T-helper 2 cell (primary cell): Measurements from ENCODE around the gene TGFA.
A peak's percentile ranks its signal among the peaks of the same experiment; 100 is the strongest.
"Not testable (repeated sequence)": the region's sequence is repeated elsewhere in the genome, so short reads cannot be mapped to it uniquely, and the experiment has no call there.

Experiments
- DNase-seq, 5 experiments: peaks; one replicate each; pipeline versions ENCODE4 v3.0.0 to v3.0.0-alpha.2; 2012 to 2022

TGFA gene

DNA sequence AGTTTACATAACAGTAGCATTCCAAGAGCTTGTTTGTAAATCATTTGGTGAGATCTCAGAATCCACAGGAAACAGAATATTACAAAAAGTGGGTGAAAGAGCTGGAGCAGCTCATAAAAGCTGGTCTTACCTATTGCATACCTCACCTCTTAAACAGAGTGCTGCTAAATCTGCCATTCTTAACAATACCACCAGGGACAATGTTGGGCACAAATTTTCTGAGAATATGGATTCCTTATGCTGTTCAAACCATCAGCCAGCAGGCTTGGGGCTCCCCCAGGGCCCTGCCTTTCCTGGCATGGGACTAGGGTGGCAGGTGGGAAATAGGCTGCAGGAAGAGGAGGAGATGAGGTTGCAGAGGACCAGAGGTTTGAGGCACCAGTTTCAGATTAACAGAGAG is 55.6 kb downstream of the TGFA start:
- no peak for DNase-seq

DNA sequence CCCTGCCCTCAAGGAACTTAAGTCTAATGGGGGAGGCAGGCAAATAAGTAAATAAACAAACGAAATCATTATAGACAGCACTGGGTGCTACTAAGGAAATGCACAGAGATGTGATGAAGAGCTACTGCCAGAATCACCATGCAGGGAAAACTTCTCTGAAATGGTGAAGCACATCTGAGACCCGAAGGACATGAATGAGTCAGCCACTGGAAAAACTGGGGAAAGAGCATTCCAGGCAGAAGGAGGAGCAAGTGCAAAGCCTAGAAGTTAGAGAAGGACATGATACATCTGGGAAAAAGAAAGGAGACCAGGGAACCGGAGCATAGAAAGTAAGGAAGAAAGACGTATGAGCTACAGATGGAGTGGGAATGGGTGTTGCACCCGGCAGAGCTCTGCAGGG is 56.8 kb downstream of the TGFA start:
- no peak for DNase-seq

DNA sequence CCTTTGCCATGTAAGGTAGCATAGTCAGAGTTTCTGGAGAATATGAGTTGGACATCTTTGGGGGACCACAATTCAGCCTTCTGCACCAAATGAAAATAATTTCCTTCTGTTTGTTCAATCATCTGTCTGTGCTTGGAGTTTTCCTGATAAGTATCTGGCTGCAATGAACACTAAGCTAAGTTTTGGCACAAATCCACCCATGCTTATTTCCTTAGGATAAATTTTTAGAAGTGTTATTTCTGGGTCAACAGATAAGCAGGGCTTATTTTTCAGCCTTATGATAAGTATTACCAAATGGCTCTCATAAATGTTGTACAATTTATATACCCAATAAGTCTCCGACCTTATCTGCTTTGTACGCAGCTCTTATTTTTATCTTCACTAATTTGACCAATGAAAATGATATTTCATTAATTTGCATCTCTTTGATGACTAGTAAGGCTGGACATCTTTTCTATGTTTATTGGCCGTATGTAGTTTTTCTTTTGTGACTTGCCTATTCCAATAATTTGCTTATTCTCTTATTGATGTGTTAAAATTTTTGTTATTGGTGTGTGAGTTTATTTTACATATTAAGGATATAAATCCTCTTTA is 59.2 kb downstream of the TGFA start:
- no peak for DNase-seq

DNA sequence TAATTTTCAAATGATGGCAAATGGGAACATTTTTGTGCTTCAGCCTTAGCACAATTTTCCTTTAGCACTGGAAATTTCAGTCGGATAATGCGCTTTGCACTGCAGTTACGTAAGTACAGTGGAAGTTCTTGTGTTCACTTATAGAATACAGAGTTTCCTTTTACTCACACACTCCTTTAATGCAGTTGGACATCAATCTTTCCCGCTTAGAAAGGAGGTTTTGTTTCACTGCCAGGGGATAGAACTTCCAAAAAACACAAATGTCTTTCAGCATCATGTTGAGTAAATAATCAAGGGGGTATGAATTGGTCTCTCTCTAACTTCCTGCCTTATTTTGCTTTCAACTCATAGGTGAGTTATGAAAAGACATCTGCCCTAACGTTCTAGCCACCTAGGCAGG is 63.2 kb downstream of the TGFA start:
- no peak for DNase-seq

DNA sequence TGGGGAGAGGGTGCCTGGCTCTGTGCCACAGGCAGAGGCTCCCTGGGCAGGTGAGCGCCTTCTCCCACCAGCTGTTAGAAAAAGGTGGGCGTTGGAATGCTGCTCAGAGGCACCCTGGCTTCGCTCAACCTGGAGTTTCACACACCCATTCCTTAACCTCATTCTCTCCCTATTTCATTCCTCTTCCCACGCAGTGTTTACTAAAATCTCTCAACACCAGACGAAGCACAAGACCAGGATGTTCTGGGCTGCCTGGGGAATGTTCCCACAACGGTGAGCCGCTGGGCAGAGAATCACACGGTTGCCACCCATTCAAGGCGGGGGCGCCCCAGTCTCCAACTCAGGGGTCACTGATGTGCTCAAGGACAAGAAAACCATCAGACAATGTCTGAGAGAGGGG is 64.5 kb downstream of the TGFA start:
- no peak for DNase-seq

DNA sequence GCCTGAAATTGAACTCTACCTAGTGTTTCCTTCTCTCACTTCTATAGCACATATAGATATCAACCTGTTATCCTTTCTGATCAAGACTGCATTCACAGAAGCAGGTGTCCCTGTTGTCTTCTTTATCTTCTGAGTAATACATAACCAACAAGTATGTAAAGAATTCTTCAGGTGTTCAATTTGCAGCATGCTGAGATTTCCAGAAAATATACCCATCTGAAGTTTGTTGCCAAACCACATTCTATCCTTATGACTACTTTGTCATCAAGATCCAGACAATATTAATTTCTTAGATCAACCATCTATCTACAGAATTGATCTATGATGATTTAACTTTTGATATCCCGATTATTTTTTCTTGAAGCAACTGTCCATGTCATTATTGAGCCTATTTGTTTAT is 69.5 kb downstream of the TGFA start:
- no peak for DNase-seq

DNA sequence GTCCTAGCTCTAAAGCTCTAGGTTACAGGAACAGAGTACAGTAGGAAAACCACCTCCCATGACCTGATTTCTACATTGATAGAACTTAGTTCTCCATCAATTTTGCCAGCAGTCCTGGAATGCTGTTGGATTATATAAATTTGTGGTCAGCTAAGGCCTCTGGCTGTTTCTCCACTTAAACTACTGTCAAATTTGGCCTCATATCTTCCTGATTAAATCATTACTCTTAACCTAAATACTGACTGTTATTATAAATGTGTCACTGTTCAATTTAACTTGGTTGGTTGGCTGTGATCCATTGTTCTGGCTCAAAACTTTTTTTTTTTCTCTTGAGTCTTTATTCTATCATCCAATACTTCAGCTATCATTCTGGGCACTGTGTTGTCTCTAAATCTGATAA is 71.2 kb downstream of the TGFA start:
- DNase-seq, result no peak

DNA sequence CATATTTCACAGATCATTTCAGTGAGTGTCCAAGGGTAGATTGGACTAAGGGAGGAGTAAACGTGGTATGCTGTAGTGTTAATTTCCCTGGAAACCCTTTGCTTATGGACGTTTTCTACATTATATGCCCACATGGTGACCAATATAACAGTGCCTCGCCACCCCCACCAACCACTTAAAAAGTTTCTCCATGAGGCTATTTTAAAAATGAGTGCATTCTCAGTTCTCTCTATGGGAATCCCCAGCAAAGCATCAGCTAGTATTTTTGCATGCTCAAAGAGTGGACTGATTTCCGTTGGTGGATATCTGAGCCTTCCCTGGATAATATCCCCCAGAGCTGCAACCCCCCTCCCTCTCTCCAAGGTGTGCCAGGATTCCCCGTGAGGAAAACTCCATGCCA is 73.2 kb downstream of the TGFA start:
- no peak for DNase-seq

DNA sequence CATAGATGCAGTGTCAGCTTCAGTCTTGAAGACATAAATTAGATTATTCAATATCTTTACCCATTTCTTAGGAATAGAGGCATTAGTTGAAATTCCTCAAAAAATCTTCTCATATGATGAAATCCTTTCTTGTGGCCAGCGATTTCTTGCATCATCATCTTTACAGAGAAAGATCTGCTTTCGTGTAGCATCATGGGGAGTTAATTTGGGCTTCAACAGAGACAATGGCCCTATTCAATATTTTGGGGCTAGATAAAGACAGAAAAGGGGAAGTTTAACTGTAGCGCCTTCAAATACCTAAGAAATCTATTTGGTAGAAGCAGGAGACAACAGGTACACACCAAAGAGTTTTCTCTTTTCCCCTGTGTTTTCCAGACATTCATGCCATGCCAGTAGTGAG is 73.8 kb downstream of the TGFA start:
- DNase-seq, result no peak

DNA sequence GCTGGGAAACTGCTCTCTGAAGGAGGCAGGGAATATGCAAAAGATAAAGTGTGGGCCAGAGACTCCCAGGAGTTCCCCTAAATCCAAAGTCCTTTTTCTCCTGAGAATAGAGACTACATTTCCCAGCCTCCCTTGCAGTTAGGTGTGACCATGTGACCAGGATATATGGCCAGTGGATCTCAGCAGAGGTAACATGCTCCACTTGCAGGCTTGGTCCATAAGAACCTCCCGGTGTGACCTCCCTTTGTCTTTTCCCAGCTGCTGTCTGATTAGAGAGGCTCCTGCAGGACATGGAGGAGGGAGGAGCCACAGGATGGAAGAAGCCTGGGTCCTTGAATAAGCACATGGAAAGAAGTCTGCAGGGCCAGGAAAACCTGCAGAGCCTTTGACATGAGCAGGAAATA is 76.2 kb downstream of the TGFA start:
- DNase-seq, result no peak

DNA sequence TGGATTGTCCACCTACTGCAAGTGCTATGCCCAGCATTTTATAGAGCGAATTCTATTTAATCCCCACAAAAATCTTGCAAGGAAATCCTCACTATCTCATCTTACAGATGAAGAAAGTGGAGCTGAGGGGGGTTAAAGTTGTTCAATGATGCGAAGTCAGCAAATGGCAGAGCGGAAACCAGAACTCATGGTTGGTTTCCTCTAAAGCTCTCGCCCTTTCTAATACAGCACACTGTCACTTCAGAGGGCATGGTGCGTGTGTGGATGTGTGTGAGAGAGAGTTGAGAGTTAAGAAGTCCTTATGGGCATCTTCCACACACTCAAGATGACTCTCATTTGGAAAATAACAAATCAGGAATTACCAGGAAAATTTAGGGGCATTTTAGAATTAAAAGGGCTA is 78.4 kb downstream of the TGFA start:
- peak in 1 of 5 experiments; percentile 38 for DNase-seq

DNA sequence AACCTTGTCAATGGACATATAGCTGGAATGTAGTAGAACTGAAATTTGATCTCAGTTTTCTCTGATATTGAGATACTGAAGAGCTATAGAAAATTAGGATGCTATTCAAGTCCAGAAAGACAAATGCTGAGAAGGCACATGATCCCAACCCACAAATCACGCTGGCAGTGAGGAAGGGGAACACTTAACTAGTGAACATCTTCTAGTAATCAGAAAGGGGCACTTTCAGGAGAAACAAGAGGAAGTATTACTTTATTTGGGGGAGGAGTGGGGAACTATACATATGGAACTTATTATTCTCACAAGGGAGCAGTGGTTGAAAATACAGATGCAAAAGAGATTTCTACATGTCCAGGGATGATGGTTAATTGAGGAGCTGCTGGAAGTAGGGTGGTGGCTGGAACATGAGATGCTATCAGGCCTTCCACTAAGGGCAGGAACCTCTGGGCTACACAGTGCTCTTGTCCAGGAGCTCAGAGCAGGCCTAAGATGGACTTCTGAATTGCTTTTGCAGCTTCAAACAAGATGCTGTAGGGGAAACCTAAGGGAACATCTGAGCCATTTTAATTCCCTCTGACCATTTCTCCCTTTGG is 79.3 kb downstream of the TGFA start:
- no peak for DNase-seq

DNA sequence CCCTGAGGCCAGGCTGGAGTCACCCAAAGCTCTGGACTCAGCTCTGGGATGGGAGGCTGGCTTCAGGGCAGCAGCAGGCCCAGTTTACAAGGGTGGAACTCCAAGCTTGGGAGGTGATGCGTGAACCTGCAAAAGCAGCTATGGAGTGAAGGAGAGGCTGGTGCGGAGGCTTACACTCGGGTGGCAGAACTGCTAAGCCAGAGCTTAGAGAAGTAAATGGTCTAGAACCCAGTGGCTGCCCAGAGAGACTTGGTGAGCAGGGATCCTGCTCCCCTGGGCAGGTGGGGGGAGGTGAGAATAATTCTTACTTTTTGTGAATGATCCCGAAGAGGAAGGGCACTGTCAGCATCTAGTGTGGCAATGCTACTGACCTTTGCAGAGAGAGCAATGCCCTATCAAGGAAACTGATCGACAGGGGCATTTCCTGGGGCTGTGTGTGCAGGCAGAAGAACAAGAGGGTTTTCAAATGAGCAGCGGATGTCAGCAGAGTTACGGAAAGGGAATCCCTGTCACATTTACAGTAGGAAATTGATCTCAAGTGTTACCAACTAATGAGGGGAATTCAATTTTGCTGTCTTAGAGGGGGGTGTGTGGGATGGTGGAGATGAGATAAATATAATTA is 80.4 kb downstream of the TGFA start:
- DNase-seq, result no peak

DNA sequence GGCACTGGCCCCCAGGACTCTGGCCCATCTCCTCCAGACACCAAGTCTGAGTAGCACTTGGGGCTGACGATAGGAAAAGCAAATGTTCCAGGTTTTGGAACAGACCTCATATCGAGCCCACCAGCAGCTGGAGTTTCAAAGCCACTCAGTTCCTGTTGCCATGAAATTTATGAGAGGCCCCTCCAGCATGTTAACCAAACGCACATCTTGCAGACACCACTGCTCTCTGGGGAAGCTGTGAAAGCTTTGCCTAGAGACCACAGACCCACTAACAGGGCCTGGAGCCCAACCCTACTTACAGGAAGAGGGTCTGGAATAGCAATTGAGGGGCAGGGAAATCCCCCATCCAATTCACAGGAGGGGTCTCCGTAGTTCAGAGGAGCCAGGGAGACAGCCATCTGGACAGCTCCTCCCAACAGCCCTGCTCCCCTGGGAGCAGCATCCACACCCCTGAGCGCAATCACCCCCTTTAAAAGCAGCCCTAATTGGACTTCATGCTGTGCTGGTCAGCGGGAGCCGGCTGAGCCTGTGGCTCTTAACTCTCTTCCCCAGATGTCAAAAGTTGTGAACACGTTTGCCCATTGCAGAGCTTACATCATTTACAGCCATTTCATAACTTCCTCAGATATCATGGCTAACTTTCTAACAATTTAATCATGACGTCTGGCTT is 81.3 kb downstream of the TGFA start:
- DNase-seq, result no peak

DNA sequence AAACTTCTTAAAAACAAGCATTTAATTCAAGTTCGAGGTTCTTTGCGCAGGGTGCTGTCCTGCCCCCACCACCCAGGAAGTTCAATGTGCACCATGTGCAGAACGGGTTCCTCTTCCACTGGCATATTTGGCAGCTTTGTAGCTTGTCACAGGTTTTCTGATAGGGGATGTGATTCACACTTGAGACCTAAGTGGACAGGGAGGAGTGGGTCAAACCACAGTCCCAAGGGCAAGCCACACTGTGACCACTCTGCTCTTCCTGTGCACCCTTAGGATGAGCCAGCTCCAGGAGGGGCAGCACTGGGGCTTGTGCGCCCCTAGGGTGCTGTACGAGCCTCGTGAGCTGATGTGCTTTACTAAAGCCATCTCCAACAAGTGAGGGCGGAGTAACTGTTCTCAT is 82.5 kb downstream of the TGFA start:
- no peak for DNase-seq

DNA sequence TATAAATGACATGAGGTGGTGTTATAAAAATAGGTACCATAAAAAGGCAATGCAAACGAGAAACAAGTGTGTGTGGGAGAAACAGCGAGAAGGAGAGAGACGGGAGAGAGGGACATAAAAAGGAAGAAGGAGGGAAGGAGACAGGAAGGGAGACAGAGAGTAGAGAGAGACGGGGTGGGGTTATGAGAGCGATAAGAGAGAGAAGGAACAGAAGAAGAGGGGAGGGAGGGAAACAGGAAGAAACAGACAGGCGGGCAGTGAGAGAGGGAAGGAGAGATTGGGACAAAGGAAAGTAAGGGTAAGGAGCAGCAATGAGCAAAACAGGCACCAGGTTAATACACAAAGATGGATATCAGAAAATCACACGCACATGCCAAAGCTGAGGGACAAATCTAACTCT is 83.7 kb downstream of the TGFA start:
- DNase-seq, result no peak

DNA sequence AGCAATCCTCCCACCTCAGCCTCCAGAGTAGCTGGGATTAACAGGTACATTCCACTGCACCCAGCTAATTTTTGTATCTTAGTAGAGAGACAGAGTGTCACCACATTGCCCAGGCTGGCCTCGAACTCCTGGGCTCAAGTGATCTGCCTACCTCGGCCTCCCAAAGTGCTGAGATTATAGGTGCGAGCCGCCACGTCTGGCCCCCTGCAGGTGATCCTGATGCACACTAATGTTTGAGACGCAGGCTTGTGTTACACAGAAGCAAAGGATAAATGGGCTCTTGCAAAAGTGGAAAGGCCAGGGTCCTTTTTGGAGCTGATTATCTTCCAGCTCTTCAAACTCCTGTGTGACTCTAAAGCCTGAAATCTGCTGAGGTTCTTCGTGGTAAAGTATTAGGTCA is 84.2 kb downstream of the TGFA start:
- no peak for DNase-seq

DNA sequence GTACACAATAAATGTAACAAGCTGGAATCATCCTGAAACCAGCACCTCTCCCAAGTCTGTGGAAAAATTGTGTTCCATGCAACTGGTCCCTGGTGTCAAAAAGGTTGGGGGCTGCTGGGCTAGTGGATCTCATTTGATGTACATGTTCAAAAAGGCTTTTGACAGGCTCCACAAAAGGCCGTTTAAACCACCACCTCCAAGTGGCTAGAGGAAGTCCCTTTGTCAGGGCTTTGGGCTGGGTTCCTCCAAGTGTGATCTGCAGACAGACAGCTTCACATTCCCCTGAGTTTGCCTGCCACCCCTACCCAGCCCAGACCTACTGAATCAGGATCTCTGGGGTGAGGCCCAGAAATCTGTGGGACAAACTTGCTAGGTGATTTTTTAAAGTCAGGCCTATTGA is 84.7 kb downstream of the TGFA start:
- no peak for DNase-seq

DNA sequence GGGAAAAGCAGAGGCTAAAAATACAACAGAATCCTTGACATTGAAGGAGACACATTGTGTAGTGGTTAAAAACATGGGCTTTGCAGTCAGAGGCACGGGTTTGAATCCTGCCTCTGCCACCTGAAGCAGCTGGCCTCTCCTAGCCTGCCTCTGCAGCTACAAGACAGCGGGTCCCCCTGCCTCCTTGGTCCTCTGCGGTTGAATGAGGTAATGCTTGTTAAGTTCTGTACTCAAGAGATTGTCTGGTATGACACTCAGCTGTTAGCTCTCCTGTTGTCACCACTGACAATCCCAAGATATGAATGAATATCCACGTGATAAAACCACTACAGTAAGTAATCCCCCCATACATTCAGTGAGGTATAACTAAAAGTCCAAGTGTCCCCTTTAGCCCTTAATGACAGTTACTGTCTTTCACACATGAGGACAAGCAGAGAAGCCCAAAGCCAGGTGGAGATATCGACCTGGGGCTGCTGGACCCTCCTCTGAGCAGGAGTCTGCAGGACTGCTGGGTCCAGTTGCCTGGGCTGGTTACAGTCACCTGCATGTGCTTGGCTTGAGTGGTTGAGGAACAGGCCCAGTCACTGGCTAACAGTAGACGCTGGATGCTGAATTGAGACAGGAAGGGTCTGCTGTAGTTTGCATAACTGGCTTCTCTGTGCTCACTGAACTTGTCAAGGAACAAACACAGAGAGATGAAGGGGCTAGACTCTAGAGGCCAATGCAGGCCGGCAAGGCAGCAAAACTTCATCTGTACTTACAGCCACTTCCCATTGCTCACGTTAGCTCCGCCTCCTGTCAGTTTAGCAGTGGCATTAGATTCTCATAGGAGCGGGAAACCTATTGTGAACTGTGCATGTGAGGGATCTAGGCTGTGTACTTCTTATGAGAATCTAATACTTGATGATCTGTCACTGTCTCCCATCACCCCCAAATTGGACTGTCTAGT is 85.5 kb downstream of the TGFA start:
- DNase-seq, result no peak

DNA sequence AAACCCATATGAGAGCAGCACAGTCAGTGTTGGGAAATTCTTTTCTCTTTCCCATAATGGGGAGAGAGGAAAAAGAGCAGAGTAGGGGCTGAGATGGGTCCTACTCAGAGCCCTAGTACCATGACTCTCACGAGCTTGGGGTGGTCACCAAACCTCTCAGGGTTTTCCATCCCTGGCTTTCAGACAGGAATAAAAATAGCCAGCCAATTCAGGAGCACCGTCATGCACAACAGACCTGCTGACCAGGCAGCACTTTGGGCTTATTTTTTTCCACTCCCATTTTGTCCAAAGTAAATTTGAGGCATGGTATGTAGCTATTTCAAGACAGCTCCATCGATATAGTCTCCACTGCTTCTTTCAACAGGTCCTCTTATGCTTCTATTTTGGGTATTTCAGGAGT is 86.4 kb downstream of the TGFA start:
- DNase-seq, result no peak

DNA sequence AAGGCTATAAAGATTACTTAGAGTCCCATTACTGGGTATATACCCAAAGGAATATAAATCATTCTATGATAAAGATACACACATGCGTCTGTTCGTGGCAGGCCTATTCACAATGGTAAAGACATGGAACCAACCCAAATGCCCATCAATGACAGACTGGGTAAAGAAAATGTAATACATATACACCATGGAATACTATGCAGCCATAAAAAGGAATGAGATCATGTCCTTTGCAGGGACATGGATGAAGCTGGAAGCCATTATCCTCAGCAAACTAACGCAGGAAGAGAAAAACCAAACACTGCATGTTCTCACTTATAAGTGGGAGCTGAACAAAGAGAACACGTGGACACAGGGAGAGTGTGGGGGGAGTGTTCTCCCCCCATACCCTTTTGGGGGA is 87.0 kb downstream of the TGFA start:
- DNase-seq, result not testable (repeated sequence)

DNA sequence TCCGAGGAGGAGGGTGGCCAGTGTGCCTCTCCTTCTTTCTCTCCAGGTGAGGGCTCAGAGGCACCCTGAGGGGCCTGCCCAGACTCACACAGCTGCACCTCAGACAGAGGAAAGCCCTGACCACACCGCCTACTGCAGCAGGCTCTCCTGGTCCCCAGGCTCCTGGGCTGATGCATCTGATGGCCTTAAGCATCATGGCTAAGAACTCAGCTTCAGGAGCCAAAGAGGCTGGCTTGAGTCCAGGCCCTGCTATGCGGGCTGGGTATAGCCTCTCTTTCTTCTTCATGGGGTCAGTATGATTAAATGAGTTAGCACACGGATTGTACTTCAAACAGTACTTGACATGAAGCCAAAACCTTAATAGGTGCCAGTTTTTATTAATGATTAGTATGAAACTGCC is 89.6 kb downstream of the TGFA start:
- no peak for DNase-seq

DNA sequence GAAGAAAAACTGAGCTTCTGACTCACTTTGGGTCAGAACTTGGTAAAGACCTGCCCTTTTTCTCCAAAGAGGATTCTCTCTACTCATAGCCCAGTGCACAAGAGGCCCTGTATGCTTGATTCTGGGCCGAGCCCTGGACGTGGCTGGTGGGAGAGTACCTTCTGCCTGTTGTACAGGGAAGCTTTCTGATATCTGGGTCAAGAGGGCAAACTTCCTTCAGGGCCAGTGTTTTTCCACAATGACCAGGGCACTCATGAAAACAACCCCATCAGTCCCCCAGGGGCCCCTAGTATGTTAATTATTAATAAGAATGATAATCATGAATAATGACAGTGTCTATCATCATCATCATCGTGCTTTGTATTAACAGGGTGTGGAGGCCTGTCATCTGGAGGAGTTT is 90.0 kb downstream of the TGFA start:
- no peak for DNase-seq
